Parathyroid adenoma (tissue), 2 donors: ENCODE results near the gene MYO9B.
A peak's percentile ranks its signal among the peaks of the same experiment; 100 is the strongest.

ENCODE experiments used
- H2AFZ ChIP-seq: fragments of 300-600 bp; sonication (generic); one replicate; pipeline ENCODE4 v1.7.0; 2017; ENCODE audit warnings: antibody characterized with exemption, mild to moderate bottlenecking
- H3K27ac ChIP-seq: fragments of 300-600 bp; sonication (generic); one replicate; pipeline ENCODE4 v1.7.0; 2017
- H3K27me3 ChIP-seq: fragments of 300-600 bp; sonication (generic); one replicate; pipeline ENCODE4 v1.7.0; 2017; ENCODE audit warnings: low read length; ENCODE audit not compliant: control insufficient read depth, insufficient read depth
- H3K36me3 ChIP-seq: fragments of 300-600 bp; sonication (generic); one replicate; pipeline ENCODE4 v1.7.0; 2017; ENCODE audit warnings: low read length; ENCODE audit not compliant: control insufficient read depth, insufficient read depth
- H3K4me1 ChIP-seq: fragments of 300-600 bp; sonication (generic); one replicate; pipeline ENCODE4 v1.7.0; 2017; ENCODE audit warnings: control low read depth
- H3K4me2 ChIP-seq: fragments of 300-600 bp; sonication (generic); one replicate; pipeline ENCODE4 v1.7.0; 2017; ENCODE audit warnings: low read length
- H3K4me3 ChIP-seq: fragments of 300-600 bp; sonication (generic); one replicate; pipeline ENCODE4 v1.7.0; 2017; ENCODE audit warnings: low read depth, low read length
- H3K79me2 ChIP-seq: fragments of 300-600 bp; sonication (generic); one replicate; pipeline ENCODE4 v1.7.0; 2017; ENCODE audit warnings: control low read depth
- H3K9ac ChIP-seq: fragments of 300-600 bp; sonication (generic); one replicate; pipeline ENCODE4 v1.7.0; 2017; ENCODE audit warnings: mild to moderate bottlenecking
- H3K9me3 ChIP-seq: fragments of 300-600 bp; sonication (generic); one replicate; pipeline ENCODE4 v1.7.0; 2017; ENCODE audit warnings: low read length; ENCODE audit not compliant: control insufficient read depth
- CTCF ChIP-seq: fragments of 300-600 bp; sonication (generic); IDR thresholded peaks from one replicate; pipeline ENCODE4 v1.7.0; 2017; ENCODE audit warnings: antibody characterized with exemption, mild to moderate bottlenecking
- donor health status: primary hyperparathyroidism.

Gene MYO9B

GRCh38 chr19:17259934-17260333 is 184.4 kb downstream of the MYO9B start:
- no peak for TF ChIP-seq CTCF

DNA sequence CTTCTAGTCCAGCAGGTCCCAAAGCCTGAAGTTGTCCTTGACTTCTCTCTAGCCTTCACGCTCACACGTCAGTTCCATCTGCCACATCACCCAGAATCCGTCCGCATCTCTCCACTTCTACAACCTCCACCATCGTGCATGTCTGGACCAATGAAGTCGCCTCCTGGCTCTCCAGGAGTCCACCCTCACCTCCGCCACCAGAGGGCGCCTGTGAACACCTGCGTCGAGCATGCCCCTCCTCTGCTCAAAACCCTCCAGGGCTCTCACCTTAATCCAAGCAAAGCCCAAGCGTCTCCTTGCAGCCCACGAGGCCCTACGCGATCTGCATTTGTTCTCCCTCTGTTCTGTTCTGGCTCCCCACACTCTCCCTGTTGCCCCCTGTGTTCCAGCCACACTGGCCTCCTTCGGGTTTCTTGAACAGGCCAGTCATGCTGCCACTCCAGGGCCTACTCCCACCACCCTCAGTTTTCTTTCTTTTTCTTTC is 185.3 kb downstream of the MYO9B start:
- H3K4me3 ChIP-seq, result no peak overlapping the region
- H3K4me2 ChIP-seq, result no peak overlapping the region
- no peaks in the 10 kb centered on the region for H3K9me3 ChIP-seq
- no peaks in the 10 kb centered on the region for H3K36me3 ChIP-seq
- no peak overlapping the region for H3K9ac ChIP-seq
- peak overlapping the region; percentile 79 for H2AFZ ChIP-seq
- no peaks in the 10 kb centered on the region for H3K27me3 ChIP-seq
- H3K79me2 ChIP-seq, result no peaks in the 10 kb centered on the region
- H3K27ac ChIP-seq, result no peak overlapping the region
- no peaks in the 10 kb centered on the region for H3K4me1 ChIP-seq
- TF ChIP-seq CTCF, result peak; percentile 94

More at GRCh38 chr19:17259934-17260333, 184.4 kb downstream of the MYO9B start:
- Histone ChIP-seq H3K4me1 (no peaks in the 10 kb centered on the region), H3K4me3 (no peak overlapping the region), H2AFZ (no peak overlapping the region), H3K27me3 (no peaks in the 10 kb centered on the region), H3K9ac (no peak overlapping the region), H3K4me2 (no peak overlapping the region), H3K9me3 (no peaks in the 10 kb centered on the region), H3K27ac (no peak overlapping the region), H3K79me2 (no peaks in the 10 kb centered on the region), H3K36me3 (no peaks in the 10 kb centered on the region)

- Histone ChIP-seq H3K4me1 (no peaks in the 10 kb centered on the region), H3K9me3 (no peaks in the 10 kb centered on the region), H3K27ac (no peak overlapping the region), H3K9ac (no peak overlapping the region), H3K27me3 (no peaks in the 10 kb centered on the region), H3K79me2 (no peaks in the 10 kb centered on the region), H2AFZ (no peak overlapping the region), H3K36me3 (no peaks in the 10 kb centered on the region), H3K4me2 (no peak overlapping the region), H3K4me3 (no peak overlapping the region)
- no peak for TF ChIP-seq CTCF
These were observed 187.0 kb downstream of the MYO9B start for GRCh38 chr19:17262557-17262956.
